Subcutaneous adipose tissue (tissue), 4 donors: Measurements from ENCODE around the gene C3orf70. TPM values are rescaled to one million over a fixed set of nuclear protein-coding genes. Genes with fewer than 3 reads are reported as not detected.

ENCODE experiments used
- CTCF ChIP-seq: fragments of 450-650 bp; IDR thresholded peaks from one replicate; pipeline ENCODE4 v1.5.1; 2016; ENCODE audit warnings: low read depth, mild to moderate bottlenecking, control low read depth, antibody characterized with exemption, moderate library complexity
- total RNA-seq, 4 donors: library from RNA; depleted of rRNA; stranded (reverse); fragments of >200 nt; gene quantifications; one replicate each; pipeline ENCODE4 v1.1.0, GENCODE V29; 2016

C3orf70 gene
- total RNA-seq, 4 donors from 2014 or later, result 0.68 to 4.1 (median 2.3) TPM

GRCh38 chr3:185150561-185150960 lies 2.3 kb downstream of the C3orf70 start:
- no peak for TF ChIP-seq CTCF

- no peak for TF ChIP-seq CTCF
These were observed 3.3 kb downstream of the C3orf70 start for GRCh38 chr3:185149591-185149990.

- no peak for TF ChIP-seq CTCF
These were observed 7.3 kb downstream of the C3orf70 start for GRCh38 chr3:185145511-185145910.

GRCh38 chr3:185144784-185145183 lies 8.1 kb downstream of the C3orf70 start:
- TF ChIP-seq CTCF, result no peak

GRCh38 chr3:185137821-185138220 lies 15.0 kb downstream of the C3orf70 start:
- TF ChIP-seq CTCF, result no peak

- no peak for TF ChIP-seq CTCF
These were observed 18.4 kb downstream of the C3orf70 start for GRCh38 chr3:185134509-185134908.

GRCh38 chr3:185131602-185132256 lies 21.1 kb downstream of the C3orf70 start:
- no peak for TF ChIP-seq CTCF
